ENCODE data around the gene C10orf90. TPM values are rescaled to one million over a fixed set of nuclear protein-coding genes. Genes with fewer than 3 reads are reported as not detected.

C10orf90 gene
- total and polyA plus RNA-seq, 2 donors (not counting 3 experiments of a cell fraction or from before 2014, with no cell fraction given), result not detected

DNA sequence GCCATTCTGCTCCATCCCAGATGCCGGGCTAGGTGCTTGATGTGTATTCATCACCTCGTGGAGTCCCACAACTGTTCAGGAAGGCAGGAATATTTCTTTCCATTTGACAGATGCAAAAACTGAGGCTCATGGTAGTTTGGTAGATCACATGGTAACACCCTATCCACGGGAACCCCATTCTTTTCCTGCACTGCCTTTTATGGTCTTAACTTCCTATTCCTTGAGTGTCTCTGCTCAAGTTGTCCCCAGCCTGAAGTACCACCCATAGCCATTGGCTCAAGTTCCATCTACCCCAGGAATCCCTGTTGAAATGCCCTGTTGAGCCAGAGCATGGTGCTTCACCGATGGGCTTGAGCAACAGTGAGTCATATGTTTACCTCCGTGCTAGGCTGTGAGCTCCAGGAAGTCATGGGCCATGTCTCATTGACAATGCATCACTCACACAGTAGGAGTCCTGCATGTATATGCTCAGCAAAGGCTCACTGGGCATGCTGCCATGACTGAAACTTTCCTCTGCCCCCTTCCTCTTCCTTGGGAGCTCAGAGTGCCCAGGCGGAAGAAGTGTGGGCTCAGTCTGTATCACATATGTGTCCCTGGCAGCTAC, 210.5 kb downstream of the C10orf90 start:
- no peak for TF ChIP-seq POLR2AphosphoS5 (IDR thresholded peaks at IDR 0.05; ENCODE audit: insufficient read depth, low read depth, low read length)
- TF ChIP-seq, protein P1, sequence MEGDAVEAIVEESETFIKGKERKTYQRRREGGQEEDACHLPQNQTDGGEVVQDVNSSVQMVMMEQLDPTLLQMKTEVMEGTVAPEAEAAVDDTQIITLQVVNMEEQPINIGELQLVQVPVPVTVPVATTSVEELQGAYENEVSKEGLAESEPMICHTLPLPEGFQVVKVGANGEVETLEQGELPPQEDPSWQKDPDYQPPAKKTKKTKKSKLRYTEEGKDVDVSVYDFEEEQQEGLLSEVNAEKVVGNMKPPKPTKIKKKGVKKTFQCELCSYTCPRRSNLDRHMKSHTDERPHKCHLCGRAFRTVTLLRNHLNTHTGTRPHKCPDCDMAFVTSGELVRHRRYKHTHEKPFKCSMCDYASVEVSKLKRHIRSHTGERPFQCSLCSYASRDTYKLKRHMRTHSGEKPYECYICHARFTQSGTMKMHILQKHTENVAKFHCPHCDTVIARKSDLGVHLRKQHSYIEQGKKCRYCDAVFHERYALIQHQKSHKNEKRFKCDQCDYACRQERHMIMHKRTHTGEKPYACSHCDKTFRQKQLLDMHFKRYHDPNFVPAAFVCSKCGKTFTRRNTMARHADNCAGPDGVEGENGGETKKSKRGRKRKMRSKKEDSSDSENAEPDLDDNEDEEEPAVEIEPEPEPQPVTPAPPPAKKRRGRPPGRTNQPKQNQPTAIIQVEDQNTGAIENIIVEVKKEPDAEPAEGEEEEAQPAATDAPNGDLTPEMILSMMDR (IDR thresholded peaks at IDR 0.05; ENCODE audit: extremely low read depth in 1 of 2, insufficient read depth in 1 of 2, low read depth in 1 of 2, low read length in 2 of 2), result no peak
- no peak for TF ChIP-seq POLR2A (IDR thresholded peaks at IDR 0.05; ENCODE audit: low read depth, low read length)
- no peak for TF ChIP-seq FOS (IDR thresholded peaks at IDR 0.05; ENCODE audit: borderline replicate concordance, insufficient read depth, low read length)
- TF ChIP-seq EZH2 (IDR thresholded peaks at IDR 0.05; ENCODE audit: borderline replicate concordance, low read depth, low read length, severe bottlenecking), result no peak
- TF ChIP-seq JUN (IDR thresholded peaks at IDR 0.05; ENCODE audit: borderline replicate concordance, insufficient read depth, insufficient read length, low read depth), result no peak
- TF ChIP-seq GATA2 (IDR thresholded peaks at IDR 0.05; ENCODE audit: insufficient read depth, insufficient read length, low read depth, low read length), result no peak
- TF ChIP-seq, protein P2, sequence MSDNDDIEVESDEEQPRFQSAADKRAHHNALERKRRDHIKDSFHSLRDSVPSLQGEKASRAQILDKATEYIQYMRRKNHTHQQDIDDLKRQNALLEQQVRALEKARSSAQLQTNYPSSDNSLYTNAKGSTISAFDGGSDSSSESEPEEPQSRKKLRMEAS (IDR thresholded peaks at IDR 0.05; ENCODE audit: insufficient read depth, insufficient read length), result no peak
- no peak for TF ChIP-seq MYC (IDR thresholded peaks at IDR 0.05; ENCODE audit: low read depth, low read length)
- Histone ChIP-seq H3K9me3 (replicated peaks; ENCODE audit: control insufficient read depth, insufficient read depth, low read length) (no peaks in the 10 kb centered on the region), H3K36me3 (ENCODE audit: control insufficient read depth in 2 of 2, extremely low read depth in 1 of 2, insufficient read depth in 2 of 2, low read length in 2 of 2) (no peaks in the 10 kb centered on the region), H3K9me1 (replicated peaks; ENCODE audit: control insufficient read depth, extremely low read depth, insufficient read depth, low read length) (no peaks in the 10 kb centered on the region), H3K4me1 (ENCODE audit: control insufficient read depth, extremely low read depth, insufficient read depth, low read length) (no peaks in the 10 kb centered on the region), H3K9ac (replicated peaks; ENCODE audit: extremely low read depth, insufficient read depth, low read length) (no peak overlapping the region), H3K27ac (ENCODE audit: insufficient read depth, low read depth, low read length) (no peak overlapping the region), H4K20me1 (replicated peaks; ENCODE audit: control insufficient read depth, extremely low read depth, insufficient read depth, low read length) (no peaks in the 10 kb centered on the region), H2AFZ (ENCODE audit: low read depth, low read length) (no peak overlapping the region), H3K27me3 (ENCODE audit: control insufficient read depth in 2 of 2, insufficient read depth in 2 of 2, low read length in 2 of 2) (no peaks in the 10 kb centered on the region), H3K4me2 (ENCODE audit: insufficient read depth, low read length) (no peak overlapping the region), H3K4me3 (replicated peaks in 1 of 3; ENCODE audit: insufficient read depth in 1 of 3, low read depth in 1 of 3, low read length in 3 of 3) (no peak overlapping the region), H3K79me2 (ENCODE audit: control insufficient read depth, insufficient read depth, low read length) (no peaks in the 10 kb centered on the region)
- ChIA-PET CTCF (no interaction called here), POLR2A (no interaction called here)
- dilution Hi-C loops (cut with MboI; ENCODE audit: extremely low pct_ligation_motif_present, low sequenced_read_pairs), result no loop called here
- FAIRE-seq (no peak), DNase-seq (ENCODE audit: low read depth, low spot score) (no peak)
- intact Hi-C loops (cut with micrococcal nuclease), result no loop called here
- BruUV-seq (replicated peaks), result no TSS peak
